PC-9 (cell line): ENCODE measurements around the gene CLCA4. TPM values are rescaled to one million over a fixed set of nuclear protein-coding genes. Genes with fewer than 3 reads are reported as not detected.

Experiments used
- BruUV-seq: library from RNA; stranded (reverse); fragments of 400-500 nt; replicated peaks from 2 replicates; lab custom pipeline; 2021; lab: Mats Ljungman, UMichigan
- CTCF ChIA-PET: fragments of 300-600 bp; sonication (Branson Sonifier 250); formaldehyde crosslinking; loops from one replicate; lab custom pipeline; 2022; ENCODE audit warnings: antibody characterized with exemption; lab: Charles Lee
- POLR2A ChIA-PET: fragments of 300-600 bp; sonication (Branson Sonifier 250); formaldehyde crosslinking; loops from one replicate; lab custom pipeline; 2022; ENCODE audit warnings: antibody characterized with exemption; ENCODE audit not compliant: unreplicated experiment; lab: Charles Lee
- DNase-seq, 2 experiments: peaks; one replicate each; pipeline versions ENCODE4 v3.0.0 to v3.0.0-alpha.2; 2015 to 2022; ENCODE audit warnings: mixed read lengths in 1 of 2
- H2AFZ ChIP-seq: fragments of 200-600 bp; sonication (generic); 2 replicates; pipeline ENCODE4 v1.8.1; 2017; ENCODE audit warnings: antibody characterized with exemption
- H3F3A ChIP-seq: fragments of 200-600 bp; sonication (generic); 2 replicates; pipeline ENCODE4 v1.8.1; 2017; ENCODE audit warnings: antibody characterized with exemption, mild to moderate bottlenecking, low read depth; ENCODE audit not compliant: insufficient read depth
- H3K27ac ChIP-seq: fragments of 200-600 bp; sonication (generic); 2 replicates; pipeline ENCODE4 v1.6.1; 2016; ENCODE audit warnings: mixed run types
- H3K27me3 ChIP-seq: fragments of 200-600 bp; sonication (generic); 2 replicates; pipeline ENCODE4 v1.6.1; 2016; ENCODE audit warnings: low read depth, mixed run types; ENCODE audit not compliant: insufficient read depth
- H3K36me3 ChIP-seq: fragments of 200-600 bp; sonication (generic); 2 replicates; pipeline ENCODE4 v1.6.1; 2016; ENCODE audit warnings: low read depth, mixed run types
- H3K4me1 ChIP-seq: fragments of 200-600 bp; sonication (generic); replicated peaks from 2 replicates; pipeline ENCODE4 v1.6.1; 2016; ENCODE audit warnings: mixed run types; ENCODE audit not compliant: insufficient read depth
- H3K4me2 ChIP-seq: fragments of 200-600 bp; sonication (generic); 2 replicates; pipeline ENCODE4 v1.6.1; 2017; ENCODE audit warnings: mixed run types
- H3K4me3 ChIP-seq: fragments of 200-600 bp; sonication (generic); 2 replicates; pipeline ENCODE4 v1.6.1; 2016; ENCODE audit warnings: mixed run types
- H3K79me2 ChIP-seq: fragments of 200-600 bp; sonication (generic); 2 replicates; pipeline ENCODE4 v1.6.1; 2017; ENCODE audit warnings: low read depth, mixed run types
- H3K9me2 ChIP-seq: fragments of 200-600 bp; sonication (generic); 2 replicates; pipeline ENCODE4 v1.8.1; 2017; ENCODE audit warnings: mild to moderate bottlenecking; ENCODE audit not compliant: insufficient read depth
- H3K9me3 ChIP-seq: fragments of 200-600 bp; sonication (generic); 2 replicates; pipeline ENCODE4 v1.8.1; 2016; ENCODE audit warnings: low read depth; ENCODE audit not compliant: insufficient read depth
- H4K20me1 ChIP-seq: fragments of 200-600 bp; sonication (generic); 2 replicates; pipeline ENCODE4 v1.8.1; 2017; ENCODE audit not compliant: insufficient read depth
- CTCF ChIP-seq: fragments of 200-600 bp; sonication (generic); conservative IDR thresholded peaks from 2 replicates; pipeline ENCODE4 v1.6.1; 2017; ENCODE audit warnings: mixed run types, antibody characterized with exemption, mild to moderate bottlenecking, moderate library complexity
- EZH2 ChIP-seq: fragments of 200-600 bp; sonication (generic); IDR thresholded peaks from 2 replicates; pipeline ENCODE4 v1.8.0; 2017; ENCODE audit warnings: antibody characterized with exemption, low read depth
- intact Hi-C: fragments of 100-400 bp; cut with micrococcal nuclease; formaldehyde crosslinking; loops from one replicate; pipeline ENCODE4 v1.10.0; 2022; ENCODE audit not compliant: unreplicated experiment
- total RNA-seq: library from RNA; stranded (reverse); gene quantifications from 2 replicates; pipeline ENCODE4 v1.2.3, GENCODE V29; 2021

Gene CLCA4
- total RNA-seq, 1 experiment from 2014 or later: not detected

- no peak overlapping the region for H2AFZ ChIP-seq
- H3K27ac ChIP-seq: no peak overlapping the region
- H3K4me3 ChIP-seq: no peak overlapping the region
- no peaks in the 10 kb centered on the region for H3F3A ChIP-seq
- H3K9me3 ChIP-seq: no peaks in the 10 kb centered on the region
- BruUV-seq: no TSS peak
- ChIA-PET CTCF (no interaction called here), POLR2A (no interaction called here)
- 0 out of 2 replicates have a peak, but pooled peaks cover 4% of the 10 kb centered on the region for H3K27me3 ChIP-seq
- no peaks in the 10 kb centered on the region for H3K9me2 ChIP-seq
- H3K79me2 ChIP-seq: no peaks in the 10 kb centered on the region
- H4K20me1 ChIP-seq: no peaks in the 10 kb centered on the region
- H3K36me3 ChIP-seq: no peaks in the 10 kb centered on the region
- no peaks in the 10 kb centered on the region for H3K4me1 ChIP-seq
- H3K4me2 ChIP-seq: no peak overlapping the region
- intact Hi-C loops: no loop called here
- TF ChIP-seq CTCF (no peak), EZH2 (no peak)
- no peak for DNase-seq
Observed at GRCh38 chr1:86583032-86583431, 36.2 kb downstream of the CLCA4 start.

GRCh38 chr1:86583593-86583992, 36.7 kb downstream of the CLCA4 start:
- intact Hi-C loops: no loop called here
- no peak overlapping the region for H3K4me2 ChIP-seq
- no peak overlapping the region for H3K4me3 ChIP-seq
- ChIA-PET CTCF (no interaction called here), POLR2A (no interaction called here)
- no peaks in the 10 kb centered on the region for H3F3A ChIP-seq
- H2AFZ ChIP-seq: no peak overlapping the region
- no peaks in the 10 kb centered on the region for H3K4me1 ChIP-seq
- 0 out of 2 replicates have a peak, but pooled peaks cover 6% of the 10 kb centered on the region for H3K27me3 ChIP-seq
- no peaks in the 10 kb centered on the region for H3K9me2 ChIP-seq
- H3K27ac ChIP-seq: no peak overlapping the region
- TF ChIP-seq CTCF (no peak), EZH2 (no peak)
- H3K36me3 ChIP-seq: no peaks in the 10 kb centered on the region
- no peaks in the 10 kb centered on the region for H3K9me3 ChIP-seq
- H3K79me2 ChIP-seq: no peaks in the 10 kb centered on the region
- no TSS peak for BruUV-seq
- H4K20me1 ChIP-seq: no peaks in the 10 kb centered on the region
- DNase-seq: no peak

- POLR2A ChIA-PET: no interaction called here
- Histone ChIP-seq H2AFZ (no peak overlapping the region), H3K27ac (no peak overlapping the region), H3K79me2 (no peaks in the 10 kb centered on the region), H3K4me2 (no peak overlapping the region), H3K4me1 (no peaks in the 10 kb centered on the region), H3K4me3 (no peak overlapping the region), H4K20me1 (no peaks in the 10 kb centered on the region), H3F3A (no peaks in the 10 kb centered on the region), H3K36me3 (no peaks in the 10 kb centered on the region), H3K9me3 (no peaks in the 10 kb centered on the region; the same call in 1 of the 2 replicates), H3K9me2 (no peaks in the 10 kb centered on the region), H3K27me3 (no peaks in the 10 kb centered on the region)
- no TSS peak for BruUV-seq
- CTCF ChIA-PET: no interaction called here
- intact Hi-C loops: no loop called here
- DNase-seq: no peak
- TF ChIP-seq CTCF (no peak), EZH2 (no peak)
Observed at GRCh38 chr1:86594284-86594770, 47.4 kb downstream of the CLCA4 start.
